ENCODE measurements around the gene TNFRSF17.

Gene TNFRSF17

DNA sequence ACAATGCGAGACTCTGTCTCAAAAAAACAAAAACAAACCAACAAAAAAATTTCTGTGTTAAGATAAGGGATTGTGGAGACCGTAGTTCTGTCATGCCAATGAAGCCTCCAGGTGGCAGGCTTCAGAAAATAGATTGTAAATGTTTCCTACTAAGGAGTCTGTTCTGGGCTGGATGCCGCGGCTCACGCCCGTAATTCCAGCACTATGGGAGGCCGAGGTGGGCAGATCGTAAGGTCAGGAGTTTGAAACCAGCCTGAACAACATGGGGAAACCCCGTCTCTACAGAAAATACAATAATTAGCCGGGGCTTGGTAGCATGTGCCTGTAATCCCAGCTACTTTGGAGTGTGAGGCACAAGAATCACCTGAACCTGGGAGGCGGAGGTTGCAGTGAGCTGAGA, 7.1 kb downstream of the TNFRSF17 start:
- no peak for DNase-seq

DNA sequence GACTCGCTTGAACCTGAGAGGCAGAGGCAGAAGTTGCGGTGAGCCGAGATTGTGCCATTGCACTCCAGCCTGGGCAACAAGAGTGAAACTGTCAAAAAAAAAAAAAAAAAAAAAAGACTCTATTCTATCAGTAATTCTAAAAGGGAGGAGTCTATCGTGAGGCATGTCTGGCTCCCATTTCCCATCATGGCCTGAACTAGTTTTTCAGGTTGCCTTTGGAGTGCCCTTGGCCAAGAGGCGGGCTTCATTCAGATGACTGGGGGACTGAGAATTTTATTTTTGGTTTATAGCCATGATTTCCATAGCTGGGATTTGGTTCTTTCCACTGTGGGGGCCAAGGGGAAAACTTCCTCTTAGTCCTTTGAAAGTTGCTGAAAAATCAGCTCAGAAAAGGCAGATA, 8.1 kb downstream of the TNFRSF17 start:
- DNase-seq: no peak

DNA sequence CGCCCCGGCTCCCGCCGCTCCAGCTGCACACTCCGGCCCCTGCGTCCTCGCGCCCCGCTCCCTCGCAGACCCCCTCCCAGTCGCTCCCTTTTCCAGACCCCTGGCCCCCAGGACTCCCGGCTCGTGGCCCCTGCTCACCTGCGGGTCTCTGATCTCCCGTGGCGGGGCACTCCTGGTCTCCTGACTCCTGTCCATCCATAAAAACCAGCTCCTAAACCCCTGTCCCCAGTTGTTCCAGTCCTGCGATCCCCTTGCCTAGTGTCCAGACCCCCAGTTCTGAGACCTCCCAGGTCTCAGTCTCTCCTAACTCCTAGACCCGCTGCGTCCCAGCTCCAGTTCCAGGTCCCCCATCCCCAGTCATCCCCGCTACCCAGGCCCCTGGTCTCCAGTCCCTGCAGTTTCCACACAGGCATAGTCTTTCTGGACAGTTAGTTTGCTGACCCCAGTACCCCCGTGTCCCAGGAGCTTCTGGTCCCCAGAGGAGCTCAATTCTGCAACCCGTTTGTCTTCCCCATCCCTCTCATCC, 11.9 kb downstream of the TNFRSF17 start:
- DNase-seq: no peak

DNA sequence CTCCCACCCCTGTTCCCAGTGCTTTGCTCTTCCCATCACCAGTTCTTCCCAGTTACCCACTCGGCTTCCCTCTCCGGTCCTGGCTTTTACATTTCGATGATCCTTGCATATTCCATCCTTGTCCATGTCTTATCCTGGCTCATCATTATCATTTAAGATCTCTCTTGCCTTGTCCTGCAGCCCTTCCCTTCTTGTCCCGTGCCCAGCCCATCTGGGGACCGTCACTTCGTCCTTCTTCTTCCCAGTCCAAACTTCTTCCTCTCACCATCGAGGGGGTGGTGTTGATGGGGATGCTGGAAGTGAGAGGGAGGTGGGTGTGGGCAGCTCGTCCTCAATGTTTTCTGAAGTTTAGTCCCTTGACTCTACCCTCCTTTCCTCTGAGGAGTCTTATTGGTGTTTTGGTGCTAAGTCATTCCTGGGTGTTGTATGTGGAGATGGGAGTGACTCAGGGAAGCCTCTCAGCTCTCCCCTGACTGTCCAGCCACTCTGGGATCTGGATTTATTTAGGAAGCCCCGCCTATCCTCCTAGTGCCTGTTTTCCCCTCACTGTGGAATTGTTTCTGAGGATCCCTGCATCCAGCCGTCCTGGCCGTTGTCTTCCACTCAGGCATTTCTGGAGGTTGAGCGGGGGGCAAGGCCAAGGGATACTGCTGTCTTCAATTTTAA, 12.5 kb downstream of the TNFRSF17 start:
- DNase-seq: no peak

DNA sequence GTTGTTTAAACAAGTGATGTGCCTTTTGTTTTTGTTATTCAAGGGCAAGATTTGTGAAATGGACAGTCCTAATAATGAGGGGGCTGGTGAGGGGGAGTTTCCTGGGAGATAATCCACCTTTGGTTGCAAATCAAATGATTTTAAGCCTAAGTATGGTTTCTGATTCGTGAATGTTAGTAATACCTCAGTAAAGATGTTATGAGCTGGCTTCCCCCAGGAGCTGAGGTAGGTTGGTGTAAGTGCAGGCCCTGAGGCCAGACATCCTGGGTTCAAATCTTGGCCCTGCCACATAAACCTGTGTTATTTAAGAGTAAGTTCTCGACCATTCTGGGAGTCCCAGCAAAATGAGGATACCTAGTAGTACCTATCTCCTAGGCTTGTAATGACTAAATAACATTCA, 13.1 kb downstream of the TNFRSF17 start:
- DNase-seq: no peak

DNA sequence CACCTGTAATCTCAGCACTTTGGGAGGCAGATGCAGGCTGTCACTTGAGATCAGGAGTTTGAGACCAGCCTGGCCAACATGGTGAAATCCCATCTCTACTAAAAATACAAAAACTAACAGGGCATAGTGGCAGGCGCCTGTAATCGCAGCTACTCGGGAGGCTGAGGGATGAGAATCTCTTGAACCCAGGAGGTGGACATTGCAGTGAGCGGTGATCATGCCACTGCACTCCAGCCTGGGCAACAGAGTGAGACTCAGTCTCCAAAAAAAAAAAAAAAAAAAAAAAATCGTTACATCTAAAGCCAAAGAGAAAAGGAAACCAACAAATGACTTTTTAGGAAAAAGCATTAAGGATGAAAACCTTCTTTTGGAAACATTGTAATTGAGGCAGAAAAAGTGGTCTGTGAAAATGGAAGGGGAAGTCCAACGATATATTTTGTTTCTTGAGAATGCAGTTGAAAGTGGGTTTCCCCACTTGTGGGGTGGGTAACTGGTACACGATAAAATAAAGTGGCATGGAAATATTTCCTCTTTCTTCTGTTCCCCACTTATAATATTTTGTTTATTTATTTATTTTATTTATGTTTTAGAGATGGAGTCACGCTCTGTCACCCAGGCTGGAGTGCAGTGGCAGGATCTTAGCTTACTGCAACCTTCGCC, 14.1 kb downstream of the TNFRSF17 start:
- no peak for DNase-seq

DNA sequence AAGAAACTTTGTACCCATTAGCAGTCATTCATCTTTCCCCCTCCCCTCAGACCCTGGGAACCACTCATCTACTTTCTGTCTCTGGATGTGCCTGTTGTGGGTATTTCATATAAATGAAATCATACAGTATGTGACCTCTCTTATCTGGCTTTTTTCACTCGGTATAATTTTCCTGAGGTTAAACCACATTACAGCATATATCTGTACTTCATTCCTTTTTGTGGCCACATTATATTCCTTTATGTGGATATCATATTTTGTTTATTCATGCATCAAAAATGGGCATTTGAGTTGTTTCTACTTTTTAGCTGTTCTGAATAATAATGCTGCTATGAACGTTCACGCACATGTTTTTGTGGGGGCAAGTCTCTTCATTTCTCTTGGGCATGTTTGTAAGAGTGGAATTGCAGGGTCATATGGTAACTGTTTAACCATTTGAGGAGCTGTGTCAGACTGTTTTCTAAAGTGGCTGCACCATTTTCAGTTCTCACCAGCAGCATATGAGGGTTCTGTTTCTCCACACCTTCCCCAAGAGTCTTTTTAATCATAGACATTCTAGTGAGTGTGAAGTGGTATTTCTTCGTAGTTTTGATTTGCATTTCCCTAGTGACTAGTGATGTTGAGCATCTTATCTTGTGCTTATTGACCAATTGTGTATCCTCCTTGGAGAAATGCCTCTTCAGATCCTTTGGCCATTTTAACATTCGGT, 15.3 kb downstream of the TNFRSF17 start:
- no peak for DNase-seq

DNA sequence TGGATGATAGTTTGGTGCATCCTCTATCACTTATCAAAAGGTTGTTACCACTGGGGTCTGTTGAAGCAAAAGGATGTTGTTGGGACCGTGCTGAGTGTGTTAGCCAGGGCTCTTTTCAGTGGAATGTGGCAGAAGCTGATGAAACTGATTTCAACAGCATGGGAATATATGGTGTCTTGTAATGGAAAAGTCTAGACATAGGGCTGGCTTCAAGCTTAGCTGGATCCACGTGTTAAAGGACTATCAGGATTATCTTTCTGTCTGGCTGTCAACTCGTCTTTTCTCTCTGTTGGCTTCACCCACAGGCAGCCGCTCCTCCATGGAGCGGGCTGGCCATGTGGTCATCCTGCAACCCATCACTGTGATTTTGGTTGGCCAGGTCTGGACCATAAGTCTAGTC, 20.2 kb downstream of the TNFRSF17 start:
- DNase-seq: no peak

DNA sequence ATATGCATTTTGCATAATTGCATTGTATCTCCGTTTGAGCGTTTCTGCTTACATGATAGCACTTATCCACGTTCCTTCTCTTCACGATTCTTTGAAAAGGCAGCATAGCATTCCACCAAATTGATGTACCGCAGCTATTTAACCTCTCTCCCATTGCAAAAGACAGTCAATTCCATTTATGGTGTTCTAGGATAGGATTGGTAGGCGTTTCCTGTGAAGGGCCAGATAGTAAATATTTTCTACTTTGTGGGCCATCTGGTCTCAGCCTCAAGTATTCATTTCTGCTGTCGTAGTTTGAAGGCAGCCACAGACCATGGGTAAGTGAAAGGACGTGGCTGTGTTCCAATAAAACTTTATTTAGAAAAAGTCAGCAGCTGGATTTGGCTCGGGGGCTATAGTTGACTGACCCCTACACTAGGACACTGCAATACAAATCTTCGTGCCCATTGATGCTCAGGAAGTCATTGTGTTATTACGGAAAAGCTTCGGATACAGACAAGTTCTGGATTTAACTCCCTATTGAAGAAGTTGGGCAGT, 21.6 kb downstream of the TNFRSF17 start:
- no peak for DNase-seq

DNA sequence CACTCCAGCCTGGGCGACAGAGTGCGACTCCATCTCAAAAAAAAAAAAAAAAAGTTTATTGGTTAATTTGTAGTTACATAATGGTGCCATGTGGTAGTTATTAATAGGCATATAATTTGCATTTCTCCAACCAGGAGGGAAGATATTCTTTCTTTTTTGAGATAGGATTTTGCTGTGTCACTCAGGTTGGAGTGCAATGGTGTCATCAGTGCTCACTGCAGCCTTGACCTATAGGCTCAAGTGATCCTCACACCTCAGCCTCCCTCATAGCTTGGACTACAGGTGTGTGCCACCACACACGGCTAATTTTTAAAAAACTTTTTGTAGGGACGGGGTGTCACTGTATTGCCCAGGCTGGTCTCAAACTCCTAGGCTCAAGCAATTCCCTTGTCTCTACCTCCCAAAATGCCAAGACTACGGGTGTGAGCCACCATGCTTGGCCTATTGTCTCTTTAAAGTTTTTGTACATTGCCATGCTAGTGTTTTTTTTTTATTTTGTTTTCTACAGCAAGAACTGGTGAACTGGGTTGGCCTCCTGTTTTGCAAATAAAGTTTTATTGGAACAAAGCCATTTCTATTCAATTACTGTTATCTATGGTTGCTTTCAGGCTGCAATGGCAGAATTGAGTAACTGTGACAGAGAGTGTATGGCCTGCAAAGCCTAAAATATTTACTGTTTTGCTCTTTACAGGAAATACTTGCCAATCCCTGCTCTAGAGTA, 23.4 kb downstream of the TNFRSF17 start:
- DNase-seq: no peak

DNA sequence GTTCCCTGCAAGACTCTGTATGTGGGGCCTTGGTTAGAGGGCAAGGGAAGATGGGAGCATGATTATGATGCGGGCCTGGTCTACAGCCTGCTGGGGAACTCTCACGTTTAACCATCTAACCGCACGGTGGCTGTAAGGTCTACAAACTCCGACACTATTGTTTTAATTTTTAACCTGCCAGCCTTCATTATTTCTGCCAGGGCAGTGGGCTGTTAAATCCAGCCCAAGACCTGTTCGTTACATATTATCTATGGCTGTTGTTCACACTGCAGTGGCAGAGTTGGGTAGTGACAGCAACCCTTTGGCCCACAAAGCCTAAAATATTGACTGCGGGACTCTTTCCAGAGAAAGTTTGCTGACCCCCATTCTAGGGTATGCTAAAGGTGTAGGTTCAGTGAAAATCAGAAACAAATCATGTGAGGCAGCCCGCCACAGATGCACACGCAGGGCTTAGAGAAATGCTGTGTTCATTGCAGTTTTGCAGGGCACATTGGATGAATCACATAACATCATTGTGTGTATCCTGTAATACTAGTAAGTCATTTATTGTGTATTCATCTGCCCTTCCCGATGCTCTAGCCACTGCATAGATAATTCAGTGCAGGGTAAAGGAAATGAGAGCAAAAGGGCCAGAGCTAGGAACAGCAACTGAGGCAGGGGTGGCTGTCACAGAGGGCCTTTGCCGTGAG, 25.8 kb downstream of the TNFRSF17 start:
- DNase-seq: no peak

DNA sequence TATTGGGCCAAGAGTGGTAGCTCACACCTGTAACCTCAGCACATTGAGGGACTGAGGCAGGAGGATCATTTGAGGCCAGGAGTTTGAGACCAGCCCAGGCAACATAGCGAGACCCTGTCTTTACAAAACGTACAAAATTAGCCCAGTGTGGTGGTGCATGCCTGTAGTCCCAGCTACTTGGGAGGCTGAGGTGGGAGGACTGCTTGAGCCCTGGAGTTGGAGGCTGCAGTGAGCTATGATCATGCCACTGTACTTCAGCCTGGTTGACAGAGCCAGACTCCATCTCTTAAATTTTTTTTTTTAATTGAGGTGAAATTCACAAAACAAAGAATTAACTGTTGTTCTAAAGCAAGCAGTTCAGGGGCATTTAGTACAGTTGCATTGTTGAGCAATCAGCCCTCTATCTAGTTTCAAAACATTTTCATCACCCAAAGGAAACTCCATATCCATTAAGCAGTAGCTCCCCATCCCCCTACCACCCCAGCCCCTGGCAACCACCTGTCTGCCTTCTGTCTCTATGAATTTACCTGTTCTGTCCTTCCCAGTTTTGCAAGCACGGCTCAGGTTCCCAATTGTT, 27.1 kb downstream of the TNFRSF17 start:
- DNase-seq: no peak

DNA sequence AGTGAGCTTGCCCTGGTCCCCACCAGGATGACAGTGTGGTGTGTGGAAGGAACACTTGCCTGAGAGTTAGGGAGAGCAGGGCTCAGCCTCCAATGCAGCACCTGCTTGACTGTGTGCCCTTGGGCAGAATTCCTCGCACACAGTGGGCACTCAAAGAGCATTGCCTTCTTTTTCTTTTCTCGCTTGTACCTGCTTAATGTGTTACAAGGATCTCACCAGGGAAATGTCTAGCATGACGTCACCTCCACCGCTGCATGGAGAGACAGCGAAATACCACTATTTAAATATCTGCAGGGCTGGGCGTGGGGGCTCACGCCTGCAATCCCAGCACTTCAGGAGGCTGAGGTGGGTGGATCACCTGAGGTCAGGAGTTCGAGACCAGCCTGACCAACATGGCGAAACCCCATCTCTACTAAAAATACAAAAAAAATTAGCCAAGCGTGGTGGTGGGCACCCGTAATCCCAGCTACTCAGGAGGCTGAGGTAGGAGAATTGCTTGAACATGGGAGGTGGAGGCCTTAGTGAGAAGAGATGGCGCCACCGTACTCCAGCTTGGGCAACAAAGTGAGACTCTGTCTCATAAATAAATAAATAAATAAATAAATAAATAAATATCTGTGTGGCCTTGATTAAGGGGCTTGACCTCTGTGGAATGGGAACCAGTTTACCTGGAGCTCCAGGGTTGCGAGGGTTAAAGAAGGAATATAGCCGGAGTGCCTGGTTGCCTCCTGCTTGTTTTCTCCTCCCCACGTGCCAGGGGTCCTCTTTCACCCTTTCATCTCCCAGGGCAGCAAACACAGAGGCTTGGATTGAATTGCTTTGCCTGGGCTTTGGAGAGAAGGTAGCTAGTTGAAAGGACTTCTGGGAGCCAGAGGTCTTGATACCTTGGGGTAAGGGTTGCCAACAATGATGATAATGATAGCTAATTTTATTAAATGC, 27.8 kb downstream of the TNFRSF17 start:
- no peak for DNase-seq

DNA sequence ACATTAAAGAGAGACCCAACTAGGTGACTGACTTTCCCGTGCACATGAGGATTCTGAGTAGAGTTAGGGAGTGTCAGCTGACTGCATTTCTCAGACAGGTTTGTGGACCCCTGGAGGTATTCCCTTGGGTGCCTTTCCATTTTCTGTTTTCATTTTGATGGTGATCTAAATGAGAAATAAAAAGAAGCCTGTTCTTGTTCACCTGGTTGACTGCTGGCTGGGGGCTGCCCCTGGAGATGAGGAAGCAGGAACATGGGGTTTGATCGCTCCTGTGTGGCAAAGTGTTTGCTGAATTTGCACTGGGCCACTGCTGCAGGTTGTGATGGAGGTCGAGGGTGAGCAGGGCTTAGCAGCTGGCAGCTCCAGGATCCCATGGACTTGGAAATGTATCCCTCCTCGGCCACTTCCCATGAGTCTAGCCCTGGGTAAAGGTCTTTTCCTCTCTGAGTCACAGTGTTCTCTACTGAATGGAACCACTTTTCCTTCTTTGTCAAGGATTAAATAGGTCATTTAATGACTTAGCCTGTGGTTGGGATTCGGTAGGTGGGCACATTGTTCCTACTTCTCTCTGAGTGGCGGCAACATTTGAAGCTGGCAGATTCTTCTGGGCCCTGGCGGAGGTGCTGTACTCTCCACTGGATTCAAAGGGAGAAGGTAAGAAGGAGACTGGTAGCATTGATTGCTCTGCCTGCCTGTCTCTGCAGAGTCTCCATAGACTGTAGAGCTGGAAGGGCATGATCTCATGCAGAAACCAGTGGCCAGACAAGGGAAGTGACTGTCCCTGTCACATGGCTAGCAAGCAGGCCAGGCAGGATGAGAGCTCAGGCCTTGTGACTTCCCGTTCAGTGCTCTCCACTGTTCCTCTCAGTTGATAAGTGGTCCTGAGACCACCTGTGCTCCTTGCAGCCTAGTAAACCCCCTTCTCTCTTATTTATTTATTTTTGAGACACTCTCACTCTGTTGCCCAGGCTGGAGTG, 29.4 kb downstream of the TNFRSF17 start:
- no peak for DNase-seq

DNA sequence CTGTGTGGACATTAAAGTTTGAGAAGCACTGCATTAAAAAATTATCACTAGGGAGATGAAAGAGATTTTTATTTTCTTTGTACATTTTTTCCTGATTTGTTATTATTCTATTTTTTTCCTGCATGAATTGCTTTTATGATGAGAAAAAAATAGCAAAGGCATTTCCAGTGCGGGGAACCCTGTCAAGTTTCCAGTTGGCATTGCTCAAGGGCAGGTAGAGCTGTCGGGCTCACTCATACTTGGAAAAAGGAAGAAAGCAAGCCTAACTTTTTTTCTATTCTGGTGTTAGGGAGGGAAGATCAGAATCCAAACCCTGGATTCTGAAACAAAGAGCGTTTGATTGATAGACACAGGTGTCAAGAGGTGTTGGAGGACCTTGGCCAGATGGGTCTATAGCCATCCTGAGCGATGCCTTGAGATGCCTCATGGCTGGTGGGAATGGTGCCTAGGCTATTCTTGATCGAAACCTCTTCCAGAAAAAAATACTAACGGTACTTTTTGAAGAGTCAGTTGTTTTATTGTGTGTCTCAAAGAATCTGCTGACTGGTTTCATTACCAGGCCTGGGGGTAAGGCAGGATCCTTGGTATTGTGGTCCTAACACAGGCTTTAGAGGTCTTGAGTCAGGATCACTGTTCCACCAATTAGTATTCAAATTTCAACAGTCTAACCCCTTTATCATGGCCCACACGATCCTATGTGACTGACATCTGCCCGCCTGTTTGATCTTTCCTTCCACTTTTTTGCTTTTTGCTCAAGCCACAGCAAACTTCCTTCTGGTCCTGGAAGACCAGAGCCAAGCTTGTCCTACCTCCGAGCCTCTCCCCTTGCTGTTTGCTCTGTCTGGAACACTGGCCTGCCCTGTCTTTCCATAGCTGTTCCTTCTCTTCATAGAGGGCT, 31.7 kb downstream of the TNFRSF17 start:
- no peak for DNase-seq

DNA sequence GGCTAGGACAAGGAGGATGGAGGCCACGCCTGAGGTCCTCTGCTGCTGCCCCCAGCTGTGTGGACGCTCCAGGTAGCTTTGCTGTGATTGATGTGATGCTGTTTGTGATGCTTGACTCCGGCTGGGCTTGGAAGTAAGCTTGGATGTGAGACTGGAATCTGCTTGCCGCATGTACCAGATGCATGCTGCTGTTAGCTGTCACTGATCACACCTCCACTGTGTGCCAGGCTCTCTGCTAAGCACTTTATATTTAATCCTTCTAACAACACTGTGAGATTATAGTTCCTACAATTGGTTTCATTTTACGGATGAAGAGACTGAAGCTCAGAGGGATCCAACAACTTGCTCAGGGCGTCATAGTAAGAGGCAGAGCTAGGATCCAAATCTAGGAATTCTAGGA, 35.0 kb downstream of the TNFRSF17 start:
- no peak for DNase-seq

DNA sequence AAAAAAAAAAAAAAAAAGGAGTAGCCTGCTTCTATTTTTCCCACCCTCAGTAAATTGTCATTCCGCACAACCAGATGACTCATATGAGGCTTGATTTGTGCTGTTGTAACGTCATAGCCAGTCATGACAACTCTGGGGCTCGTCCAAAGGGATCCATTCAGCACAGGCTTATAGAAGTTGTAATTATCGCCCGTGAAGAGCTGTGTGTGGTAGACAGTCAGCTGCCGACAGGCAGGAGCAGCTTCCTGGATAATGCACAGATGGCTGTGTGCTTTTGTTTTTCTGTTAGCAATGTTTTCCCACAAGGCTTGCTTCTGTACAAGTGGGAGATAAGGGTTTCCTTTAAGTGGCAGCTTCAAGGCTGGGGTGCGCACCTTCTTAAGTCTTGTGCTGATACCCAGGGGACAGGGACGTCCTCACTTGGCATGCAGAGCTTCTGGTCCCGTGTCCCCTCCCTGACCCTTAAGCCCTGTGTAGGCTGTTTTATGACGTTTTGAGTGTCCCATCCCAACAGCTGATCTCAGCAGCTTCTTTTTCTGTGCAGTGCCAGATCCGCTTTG, 37.5 kb downstream of the TNFRSF17 start:
- no peak for DNase-seq

DNA sequence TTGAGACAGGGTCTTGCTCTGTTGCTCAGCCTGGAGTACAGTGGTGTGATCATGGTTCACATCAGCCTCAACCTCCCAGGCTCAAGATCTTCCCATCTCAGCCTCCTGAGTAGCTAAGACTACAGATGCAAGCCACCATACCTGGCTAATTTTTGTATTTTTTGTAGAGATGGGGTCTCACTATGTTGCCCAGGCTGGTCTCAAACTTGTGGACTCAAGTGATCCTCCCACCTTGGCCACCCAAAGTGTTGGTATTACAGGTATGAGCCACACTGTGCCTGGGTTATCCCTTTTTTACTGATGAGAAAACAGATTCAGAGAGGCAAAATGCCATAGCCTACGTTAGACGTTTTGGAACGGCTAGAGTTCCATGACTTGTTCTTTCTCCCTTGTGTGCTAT, 41.6 kb downstream of the TNFRSF17 start:
- no peak for DNase-seq

Measured in SIG-M5 (cell line).